ENCODE data around the gene INA. TPM values are rescaled to one million over a fixed set of nuclear protein-coding genes. Genes with fewer than 3 reads are reported as not detected.
"Not testable (repeated sequence)": the region's sequence is repeated elsewhere in the genome, so short reads cannot be mapped to it uniquely, and the experiment has no call there.

Gene INA
- total RNA-seq, 1 experiment from 2014 or later: not detected

DNA sequence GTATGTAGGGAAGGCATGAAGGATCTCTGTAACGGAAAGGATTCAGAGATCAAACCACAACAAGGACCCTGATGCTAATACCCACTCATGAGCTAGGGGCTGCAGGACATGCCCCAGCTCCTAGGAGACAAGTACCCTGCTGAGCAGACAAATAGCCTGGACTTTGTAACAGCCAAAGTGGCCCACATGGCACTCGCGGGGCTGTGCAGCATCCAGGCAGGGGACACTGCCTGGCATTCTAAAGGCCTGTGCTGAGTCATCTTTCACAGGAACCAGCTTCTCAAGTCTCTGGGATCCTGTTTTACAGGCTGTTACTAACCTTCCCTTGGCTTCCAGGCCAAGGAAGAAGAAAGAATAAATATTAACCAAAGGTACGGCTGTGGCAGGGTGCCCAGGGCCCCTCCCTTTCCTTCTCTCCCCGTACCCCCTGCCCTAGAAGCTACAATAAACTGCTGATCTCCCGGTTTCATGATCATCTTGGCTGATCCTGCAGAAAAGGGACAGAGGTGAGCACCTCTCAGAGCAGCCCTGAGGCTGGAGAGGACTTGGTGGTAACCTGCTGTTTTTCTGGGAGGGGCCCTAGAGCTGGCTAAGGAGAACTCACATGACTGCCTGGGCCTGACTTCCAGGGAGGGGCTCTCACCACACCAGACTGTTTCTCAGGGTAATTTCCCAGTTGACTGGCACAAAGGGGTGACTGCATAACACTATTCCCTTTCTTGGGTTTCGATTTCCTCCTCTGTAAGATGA is 35.5 kb upstream of the INA start:
- H3K27me3 ChIP-seq (ENCODE audit: low read length): no peaks in the 10 kb centered on the region
- no peak overlapping the region for H3K9ac ChIP-seq (ENCODE audit: low read length)
- H3K4me2 ChIP-seq (ENCODE audit: low read depth, low read length, poor library complexity, severe bottlenecking): no peak overlapping the region

DNA sequence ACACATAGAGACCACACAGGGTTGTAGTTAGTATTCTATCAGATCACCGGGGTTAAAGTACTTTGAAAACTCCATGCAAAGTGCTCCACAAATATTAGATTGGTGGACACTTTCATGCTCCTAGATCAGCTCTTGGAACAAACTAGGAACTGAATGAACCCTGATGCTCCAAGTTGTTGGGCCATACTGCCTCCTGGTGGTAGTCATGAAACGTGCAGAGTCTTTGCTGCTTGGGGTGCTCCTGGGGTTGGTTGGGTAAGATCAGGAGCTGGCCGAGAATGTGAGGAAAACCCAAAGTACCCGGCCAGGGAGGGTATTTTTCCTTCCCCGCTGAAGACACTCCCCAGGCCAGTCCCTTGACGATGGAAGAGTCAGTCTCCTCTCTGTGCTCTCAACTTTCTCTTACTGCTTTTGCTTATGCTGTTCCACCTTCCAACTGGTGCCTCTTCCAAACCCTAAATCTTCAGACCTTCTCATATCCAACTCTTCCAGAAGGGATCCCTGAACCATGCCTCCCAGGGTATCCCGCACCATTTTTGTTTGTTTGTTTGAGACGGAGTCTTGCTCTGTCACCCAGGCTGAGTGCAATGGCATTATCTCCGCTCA is 32.2 kb upstream of the INA start:
- H3K9me2 ChIP-seq (replicated peaks; ENCODE audit: insufficient read depth, low read length): no peaks in the 10 kb centered on the region
- no peaks in the 10 kb centered on the region for H3K36me3 ChIP-seq (ENCODE audit: insufficient read depth, low read length)
- no peaks in the 10 kb centered on the region for H3K9me3 ChIP-seq (ENCODE audit: low read length)
- H3K27me3 ChIP-seq (ENCODE audit: low read length): no peaks in the 10 kb centered on the region
- DNase-seq: peak; percentile 88
- H3K79me2 ChIP-seq (ENCODE audit: low read length): no peaks in the 10 kb centered on the region
- H4K20me1 ChIP-seq (ENCODE audit: insufficient read depth, low read depth, low read length): no peaks in the 10 kb centered on the region
- no peak overlapping the region for H3K27ac ChIP-seq (ENCODE audit: low read length)
- no peak overlapping the region for H2AFZ ChIP-seq (ENCODE audit: low read length)
- H3K4me2 ChIP-seq (ENCODE audit: low read depth, low read length, poor library complexity, severe bottlenecking): no peak overlapping the region
- H3K4me3 ChIP-seq (ENCODE audit: low read length): no peak overlapping the region
- peaks cover 3% of the 10 kb centered on the region; the same call in 1 of the 2 replicates for H3K4me1 ChIP-seq (ENCODE audit: low read length)
- H3K9ac ChIP-seq (ENCODE audit: low read length): no peak overlapping the region

More for the DNA sequence above, 35.5 kb upstream of the INA start:
- Histone ChIP-seq H2AFZ (ENCODE audit: low read length) (no peak overlapping the region), H4K20me1 (ENCODE audit: insufficient read depth, low read depth, low read length) (no peaks in the 10 kb centered on the region), H3K9me2 (replicated peaks; ENCODE audit: insufficient read depth, low read length) (no peaks in the 10 kb centered on the region), H3K79me2 (ENCODE audit: low read length) (no peaks in the 10 kb centered on the region), H3K4me3 (ENCODE audit: low read length) (no peak overlapping the region), H3K9me3 (ENCODE audit: low read length) (no peaks in the 10 kb centered on the region), H3K4me1 (ENCODE audit: low read length) (peaks cover 3% of the 10 kb centered on the region; the same call in 1 of the 2 replicates), H3K36me3 (ENCODE audit: insufficient read depth, low read length) (no peaks in the 10 kb centered on the region), H3K27ac (ENCODE audit: low read length) (no peak overlapping the region)
- no peak for DNase-seq

DNA sequence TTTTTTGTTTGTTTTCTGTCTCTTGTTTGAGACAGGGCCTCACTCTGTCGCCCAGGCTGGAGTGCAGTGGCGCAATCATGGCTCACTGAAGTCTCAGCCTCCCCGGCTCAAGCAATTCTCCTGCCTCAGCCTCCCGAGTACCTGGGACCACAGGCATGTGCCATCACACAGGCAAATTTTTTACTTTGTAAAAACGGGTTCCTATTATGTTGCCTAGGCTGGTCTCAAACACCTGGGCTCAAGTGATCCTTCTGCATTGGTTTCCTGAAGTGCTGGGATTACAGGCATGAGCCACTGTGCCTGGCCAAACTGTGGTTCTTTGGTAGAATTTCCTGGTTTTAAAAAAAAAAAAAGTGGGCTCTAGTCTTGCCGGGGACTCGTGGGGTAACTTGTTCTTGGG is 31.4 kb upstream of the INA start, which contains the start of gene RPEL1:
Gene RPEL1 (plus strand): TSS at position 301 of the 400 bp plus-strand sequence. CDS start 110 bp downstream, outside the sequence.
- H3K9me2 ChIP-seq (replicated peaks; ENCODE audit: insufficient read depth, low read length); H3K27ac ChIP-seq (ENCODE audit: low read length); H3K79me2 ChIP-seq (ENCODE audit: low read length); H2AFZ ChIP-seq (ENCODE audit: low read length); H3K9me3 ChIP-seq (ENCODE audit: low read length); H3K36me3 ChIP-seq (ENCODE audit: insufficient read depth, low read length); H3K9ac ChIP-seq (ENCODE audit: low read length); H3K4me1 ChIP-seq (ENCODE audit: low read length); DNase-seq; H3K4me3 ChIP-seq (ENCODE audit: low read length); H3K27me3 ChIP-seq (ENCODE audit: low read length); H3K4me2 ChIP-seq (ENCODE audit: low read depth, low read length, poor library complexity, severe bottlenecking); H4K20me1 ChIP-seq (ENCODE audit: insufficient read depth, low read depth, low read length): not testable (repeated sequence)

DNA sequence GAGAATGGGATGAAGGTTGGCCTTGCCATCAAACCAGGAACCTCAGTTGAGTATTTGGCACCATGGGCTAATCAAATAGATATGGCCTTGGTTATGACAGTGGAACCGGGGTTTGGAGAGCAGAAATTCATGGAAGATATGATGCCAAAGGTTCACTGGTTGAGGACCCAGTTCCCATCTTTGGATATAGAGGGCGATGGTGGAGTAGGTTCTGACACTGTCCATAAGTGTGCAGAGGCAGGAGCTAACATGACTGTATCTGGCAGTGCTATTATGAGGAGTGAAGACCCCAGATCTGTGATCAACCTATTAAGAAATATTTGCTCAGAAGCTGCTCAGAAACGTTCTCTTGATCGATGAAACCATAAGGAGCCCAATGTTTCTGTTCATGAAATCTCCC is 30.6 kb upstream of the INA start:
- no peak overlapping the region for H2AFZ ChIP-seq (ENCODE audit: low read length)
- no peaks in the 10 kb centered on the region for H3K4me1 ChIP-seq (ENCODE audit: low read length)
- H3K4me2 ChIP-seq (ENCODE audit: low read depth, low read length, poor library complexity, severe bottlenecking): no peak overlapping the region
- H3K79me2 ChIP-seq (ENCODE audit: low read length): no peaks in the 10 kb centered on the region
- H3K27me3 ChIP-seq (ENCODE audit: low read length): no peaks in the 10 kb centered on the region
- peaks cover 3% of the 10 kb centered on the region; the same call in 1 of the 2 replicates for H3K9me3 ChIP-seq (ENCODE audit: low read length)
- no peak overlapping the region for H3K4me3 ChIP-seq (ENCODE audit: low read length)
- H3K9ac ChIP-seq (ENCODE audit: low read length): no peak overlapping the region
- no peak overlapping the region for H3K27ac ChIP-seq (ENCODE audit: low read length)
- no peaks in the 10 kb centered on the region for H4K20me1 ChIP-seq (ENCODE audit: insufficient read depth, low read depth, low read length)
- H3K9me2 ChIP-seq (replicated peaks; ENCODE audit: insufficient read depth, low read length): no peaks in the 10 kb centered on the region
- DNase-seq: no peak
- no peaks in the 10 kb centered on the region for H3K36me3 ChIP-seq (ENCODE audit: insufficient read depth, low read length)

DNA sequence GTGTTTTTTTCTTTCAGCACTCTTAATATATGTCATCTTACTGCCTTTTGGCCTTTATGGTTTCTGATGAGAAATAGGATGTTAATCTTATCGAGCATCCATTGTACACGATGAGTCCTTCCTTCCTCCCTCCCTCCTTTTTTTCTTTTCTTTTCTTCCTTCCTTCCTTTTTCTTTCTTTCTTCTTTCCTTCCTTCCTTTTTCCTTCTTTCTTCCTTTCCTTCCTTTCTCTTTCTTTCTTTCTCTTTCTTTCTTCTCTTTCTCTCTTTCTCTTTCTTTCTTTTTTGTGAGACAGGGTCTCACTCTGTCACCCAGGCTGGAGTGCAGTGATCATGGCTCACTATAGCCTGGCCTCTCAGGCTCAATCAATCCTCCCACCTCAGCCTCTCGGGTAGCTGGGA is 22.8 kb upstream of the INA start:
- Histone ChIP-seq H3K36me3 (ENCODE audit: insufficient read depth, low read length) (no peaks in the 10 kb centered on the region), H3K9me2 (replicated peaks; ENCODE audit: insufficient read depth, low read length) (no peaks in the 10 kb centered on the region), H3K4me2 (ENCODE audit: low read depth, low read length, poor library complexity, severe bottlenecking) (no peak overlapping the region), H3K4me1 (ENCODE audit: low read length) (no peaks in the 10 kb centered on the region), H4K20me1 (ENCODE audit: insufficient read depth, low read depth, low read length) (no peaks in the 10 kb centered on the region), H3K4me3 (ENCODE audit: low read length) (no peak overlapping the region), H3K9ac (ENCODE audit: low read length) (no peak overlapping the region), H3K9me3 (ENCODE audit: low read length) (peaks cover 7% of the 10 kb centered on the region; the same call in 1 of the 2 replicates), H3K27ac (ENCODE audit: low read length) (no peak overlapping the region), H3K27me3 (ENCODE audit: low read length) (no peaks in the 10 kb centered on the region), H2AFZ (ENCODE audit: low read length) (no peak overlapping the region), H3K79me2 (ENCODE audit: low read length) (no peaks in the 10 kb centered on the region)
- DNase-seq: no peak

DNA sequence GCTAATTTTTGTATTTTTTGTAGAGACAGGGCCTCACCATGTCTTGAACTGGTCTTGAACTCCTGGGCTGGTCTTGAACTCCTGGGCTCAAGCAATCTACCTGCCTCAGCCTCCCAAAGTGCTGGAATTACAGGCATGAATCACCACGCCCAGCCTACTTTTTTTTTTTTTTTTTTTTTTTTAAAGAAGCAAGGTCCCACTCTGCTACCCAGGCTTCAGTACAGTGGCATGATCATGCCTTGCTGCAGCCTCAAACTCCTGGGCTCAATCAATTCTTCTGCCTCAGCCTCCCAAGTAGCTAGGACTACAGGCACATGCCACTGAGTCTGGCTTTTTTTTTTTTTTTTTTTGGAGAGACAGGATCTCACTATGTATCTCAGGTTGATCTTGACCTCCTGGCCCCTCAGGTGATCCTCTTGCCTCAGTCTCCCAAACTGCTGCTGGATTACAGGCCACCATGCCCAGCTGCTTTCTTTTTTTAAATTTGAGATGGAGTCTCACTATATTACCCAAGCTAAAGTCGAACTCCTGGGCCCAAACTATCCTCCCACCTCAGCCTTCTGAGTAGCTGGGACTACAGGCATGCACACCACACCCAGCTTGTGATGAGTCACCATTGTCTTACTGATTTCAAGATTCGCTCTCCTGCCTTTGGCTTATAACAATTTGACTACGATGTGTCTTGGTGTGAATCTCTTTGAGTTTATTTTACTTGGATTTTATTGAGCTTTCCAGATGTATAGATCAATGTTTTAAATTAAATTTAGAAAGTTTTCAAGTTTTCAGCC is 22.2 kb upstream of the INA start:
- no peaks in the 10 kb centered on the region for H3K79me2 ChIP-seq (ENCODE audit: low read length)
- no peak overlapping the region for H3K4me3 ChIP-seq (ENCODE audit: low read length)
- no peaks in the 10 kb centered on the region for H3K4me1 ChIP-seq (ENCODE audit: low read length)
- no peak overlapping the region for H3K9ac ChIP-seq (ENCODE audit: low read length)
- H3K27ac ChIP-seq (ENCODE audit: low read length): no peak overlapping the region
- no peaks in the 10 kb centered on the region for H3K27me3 ChIP-seq (ENCODE audit: low read length)
- H3K9me2 ChIP-seq (replicated peaks; ENCODE audit: insufficient read depth, low read length): no peaks in the 10 kb centered on the region
- no peaks in the 10 kb centered on the region for H3K36me3 ChIP-seq (ENCODE audit: insufficient read depth, low read length)
- H3K4me2 ChIP-seq (ENCODE audit: low read depth, low read length, poor library complexity, severe bottlenecking): no peak overlapping the region
- H2AFZ ChIP-seq (ENCODE audit: low read length): no peak overlapping the region
- peaks cover 7% of the 10 kb centered on the region; the same call in 1 of the 2 replicates for H3K9me3 ChIP-seq (ENCODE audit: low read length)
- DNase-seq: no peak
- H4K20me1 ChIP-seq (ENCODE audit: insufficient read depth, low read depth, low read length): no peaks in the 10 kb centered on the region

DNA sequence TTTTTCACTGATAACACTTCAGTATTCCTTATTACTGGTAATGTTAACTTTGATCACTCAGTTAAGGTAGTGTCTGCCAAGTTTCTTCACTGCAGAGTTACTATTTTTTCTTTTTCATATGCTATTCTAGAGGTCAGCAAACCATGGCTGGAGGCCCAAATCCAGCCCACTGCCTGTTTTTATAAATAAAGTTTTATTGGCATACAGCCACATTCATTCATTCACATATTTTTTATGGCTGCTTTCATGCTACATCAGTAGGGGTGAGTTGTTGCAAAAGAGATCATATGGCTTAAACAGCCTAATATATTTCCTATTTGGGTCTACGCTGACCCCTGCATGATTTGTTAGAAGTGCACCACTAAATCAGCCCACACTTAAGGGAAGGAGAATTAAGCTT is 20.3 kb upstream of the INA start:
- H3K9me3 ChIP-seq (ENCODE audit: low read length): peaks cover under 1% of the 10 kb centered on the region; the same call in 1 of the 2 replicates
- DNase-seq: no peak
- no peaks in the 10 kb centered on the region for H3K36me3 ChIP-seq (ENCODE audit: insufficient read depth, low read length)
- H4K20me1 ChIP-seq (ENCODE audit: insufficient read depth, low read depth, low read length): no peaks in the 10 kb centered on the region
- H3K79me2 ChIP-seq (ENCODE audit: low read length): no peaks in the 10 kb centered on the region
- H3K27ac ChIP-seq (ENCODE audit: low read length): no peak overlapping the region
- no peaks in the 10 kb centered on the region for H3K9me2 ChIP-seq (replicated peaks; ENCODE audit: insufficient read depth, low read length)
- H3K4me3 ChIP-seq (ENCODE audit: low read length): no peak overlapping the region
- H3K4me2 ChIP-seq (ENCODE audit: low read depth, low read length, poor library complexity, severe bottlenecking): no peak overlapping the region
- H2AFZ ChIP-seq (ENCODE audit: low read length): no peak overlapping the region
- no peaks in the 10 kb centered on the region for H3K27me3 ChIP-seq (ENCODE audit: low read length)
- H3K4me1 ChIP-seq (ENCODE audit: low read length): no peaks in the 10 kb centered on the region
- H3K9ac ChIP-seq (ENCODE audit: low read length): no peak overlapping the region

DNA sequence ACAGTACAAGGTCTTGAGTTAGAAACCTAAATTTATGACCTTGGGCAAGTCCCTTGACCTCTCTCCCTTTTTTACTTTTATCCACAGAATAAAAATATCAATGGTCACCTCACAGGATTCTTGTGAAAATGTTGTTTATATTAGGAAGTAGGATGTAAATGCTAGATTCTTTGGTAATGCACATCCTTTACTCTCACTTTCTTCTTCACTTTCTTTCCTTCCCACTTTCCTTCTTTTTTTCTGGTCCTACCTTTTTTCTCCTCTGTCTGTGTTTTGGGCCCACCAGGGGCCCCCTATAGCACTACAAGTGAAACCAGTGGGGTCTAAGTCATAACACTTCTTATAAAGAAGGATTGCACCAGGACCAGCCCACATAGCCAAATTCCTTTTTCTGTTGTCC is 19.1 kb upstream of the INA start:
- Histone ChIP-seq H4K20me1 (ENCODE audit: insufficient read depth, low read depth, low read length) (no peaks in the 10 kb centered on the region), H2AFZ (ENCODE audit: low read length) (no peak overlapping the region), H3K79me2 (ENCODE audit: low read length) (no peaks in the 10 kb centered on the region), H3K36me3 (ENCODE audit: insufficient read depth, low read length) (no peaks in the 10 kb centered on the region), H3K4me1 (ENCODE audit: low read length) (no peaks in the 10 kb centered on the region), H3K4me3 (ENCODE audit: low read length) (no peak overlapping the region), H3K9me3 (ENCODE audit: low read length) (no peaks in the 10 kb centered on the region), H3K4me2 (ENCODE audit: low read depth, low read length, poor library complexity, severe bottlenecking) (no peak overlapping the region), H3K9me2 (replicated peaks; ENCODE audit: insufficient read depth, low read length) (no peaks in the 10 kb centered on the region), H3K27ac (ENCODE audit: low read length) (no peak overlapping the region), H3K27me3 (ENCODE audit: low read length) (no peaks in the 10 kb centered on the region), H3K9ac (ENCODE audit: low read length) (no peak overlapping the region)
- no peak for DNase-seq

Measured in Karpas-422 (cell line).